Tibial nerve (tissue), 4 donors: ENCODE results near the gene MAU2. TPM values are rescaled to one million over a fixed set of nuclear protein-coding genes. Genes with fewer than 3 reads are reported as not detected.

Experiments
- DNase-seq, 2 donors: peaks; one replicate each; pipeline ENCODE4 v3.0.0-alpha.2; 2019; ENCODE audit warnings: low spot score in 2 of 2
- H3K27ac ChIP-seq, 4 donors: fragments of 200-600 bp; sonication (generic) in 3 of 4; one replicate each; pipeline ENCODE4 v1.5.1; 2017 to 2019; ENCODE audit warnings: mild to moderate bottlenecking in 1 of 4
- H3K27me3 ChIP-seq, 2 donors: fragments of 200-600 bp; sonication (generic) in 1 of 2; one replicate each; pipeline versions ENCODE4 v1.5.1 to v1.6.0; 2017 to 2019
- H3K36me3 ChIP-seq, 3 donors: fragments of 200-600 bp; sonication (generic); one replicate each; pipeline ENCODE4 v1.5.1; 2018 to 2019
- H3K4me1 ChIP-seq, 4 donors: fragments of 200-600 bp; sonication (generic) in 3 of 4; one replicate each; pipeline ENCODE4 v1.5.1; 2017 to 2019
- H3K4me3 ChIP-seq, 4 donors: fragments of 200-600 bp; sonication (generic) in 3 of 4; one replicate each; pipeline ENCODE4 v1.5.1; 2017 to 2019; ENCODE audit warnings: mild to moderate bottlenecking in 1 of 4, moderate library complexity in 1 of 4
- H3K9me3 ChIP-seq, 4 donors: fragments of 200-600 bp; sonication (generic) in 3 of 4; one replicate each; pipeline ENCODE4 v1.5.1; 2017 to 2019
- EP300 ChIP-seq, 2 donors: sonication (generic); formaldehyde crosslinking; IDR thresholded peaks; one replicate each; pipeline ENCODE4 v1.6.1; 2017; ENCODE audit warnings: antibody characterized with exemption in 2 of 2, mild to moderate bottlenecking in 1 of 2
- POLR2A ChIP-seq, 2 donors: fragments of 450-650 bp; IDR thresholded peaks; one replicate each; pipeline ENCODE4 v1.6.1; 2017; ENCODE audit warnings: antibody characterized with exemption in 2 of 2, mild to moderate bottlenecking in 2 of 2, moderate library complexity in 2 of 2
- WGBS, 2 donors: methylation state at CpG; one replicate each; pipeline ENCODE4 v1.1.5; 2018; 5-methylcytosine and 5-hydroxymethylcytosine counted together
- total RNA-seq, 4 donors: library from RNA; depleted of rRNA; stranded (reverse); fragments of >200 nt; gene quantifications; one replicate each; pipeline ENCODE4 v1.1.0, GENCODE V29; 2016
- TF ChIP-seq, protein P1 (sequence below), 5 experiments: fragments of 200-600 bp in 3 of 5; fragments of 450-650 bp in 2 of 5; sonication (generic) in 3 of 5; IDR thresholded peaks; one replicate each; pipeline ENCODE4 v1.5.1; 2016 to 2019; ENCODE audit warnings: antibody characterized with exemption in 5 of 5, mild to moderate bottlenecking in 3 of 5, moderate library complexity in 2 of 5

Gene MAU2
- total RNA-seq, 4 donors from 2014 or later: 56.8 to 108 (median 97.8) TPM

DNA sequence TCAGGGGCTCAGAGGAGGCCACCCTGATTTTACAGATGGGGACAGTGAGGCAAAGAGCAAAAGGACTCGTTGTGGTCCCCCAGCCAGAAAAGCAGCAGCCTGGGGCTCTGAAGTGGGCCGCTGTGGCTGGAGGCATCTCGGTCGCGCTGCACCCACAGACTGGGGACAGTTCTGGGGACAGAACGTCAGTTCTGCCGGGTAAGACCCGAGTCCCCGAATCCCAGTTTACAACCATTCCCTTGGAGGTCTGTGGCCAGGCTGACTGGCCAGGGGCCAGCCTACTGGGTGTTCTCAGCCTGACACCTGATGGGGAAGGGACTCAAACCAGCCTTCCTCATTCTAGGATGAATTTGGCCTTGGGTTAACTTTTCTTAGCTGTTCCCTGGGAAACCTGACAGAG is 14.4 kb upstream of the MAU2 start:
- H3K27ac ChIP-seq: no peak overlapping the region
- no peak overlapping the region for H3K4me3 ChIP-seq
- no peaks in the 10 kb centered on the region for H3K27me3 ChIP-seq
- WGBS, 2 donors: 89 to 92% methylated on average over 9 of the region's 9 CpGs
- H3K4me1 ChIP-seq: no peaks in the 10 kb centered on the region
- H3K9me3 ChIP-seq: no peaks in the 10 kb centered on the region
- no peak for TF ChIP-seq EP300 (IDR thresholded peaks at IDR 0.05)
- TF ChIP-seq, protein P1, sequence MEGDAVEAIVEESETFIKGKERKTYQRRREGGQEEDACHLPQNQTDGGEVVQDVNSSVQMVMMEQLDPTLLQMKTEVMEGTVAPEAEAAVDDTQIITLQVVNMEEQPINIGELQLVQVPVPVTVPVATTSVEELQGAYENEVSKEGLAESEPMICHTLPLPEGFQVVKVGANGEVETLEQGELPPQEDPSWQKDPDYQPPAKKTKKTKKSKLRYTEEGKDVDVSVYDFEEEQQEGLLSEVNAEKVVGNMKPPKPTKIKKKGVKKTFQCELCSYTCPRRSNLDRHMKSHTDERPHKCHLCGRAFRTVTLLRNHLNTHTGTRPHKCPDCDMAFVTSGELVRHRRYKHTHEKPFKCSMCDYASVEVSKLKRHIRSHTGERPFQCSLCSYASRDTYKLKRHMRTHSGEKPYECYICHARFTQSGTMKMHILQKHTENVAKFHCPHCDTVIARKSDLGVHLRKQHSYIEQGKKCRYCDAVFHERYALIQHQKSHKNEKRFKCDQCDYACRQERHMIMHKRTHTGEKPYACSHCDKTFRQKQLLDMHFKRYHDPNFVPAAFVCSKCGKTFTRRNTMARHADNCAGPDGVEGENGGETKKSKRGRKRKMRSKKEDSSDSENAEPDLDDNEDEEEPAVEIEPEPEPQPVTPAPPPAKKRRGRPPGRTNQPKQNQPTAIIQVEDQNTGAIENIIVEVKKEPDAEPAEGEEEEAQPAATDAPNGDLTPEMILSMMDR (IDR thresholded peaks at IDR 0.05): no peak
- no peak for TF ChIP-seq POLR2A (IDR thresholded peaks at IDR 0.05)
- H3K36me3 ChIP-seq: peaks cover 0 to 99% (median 19%) of the 10 kb centered on the region in 3 donors
- no peak for DNase-seq

DNA sequence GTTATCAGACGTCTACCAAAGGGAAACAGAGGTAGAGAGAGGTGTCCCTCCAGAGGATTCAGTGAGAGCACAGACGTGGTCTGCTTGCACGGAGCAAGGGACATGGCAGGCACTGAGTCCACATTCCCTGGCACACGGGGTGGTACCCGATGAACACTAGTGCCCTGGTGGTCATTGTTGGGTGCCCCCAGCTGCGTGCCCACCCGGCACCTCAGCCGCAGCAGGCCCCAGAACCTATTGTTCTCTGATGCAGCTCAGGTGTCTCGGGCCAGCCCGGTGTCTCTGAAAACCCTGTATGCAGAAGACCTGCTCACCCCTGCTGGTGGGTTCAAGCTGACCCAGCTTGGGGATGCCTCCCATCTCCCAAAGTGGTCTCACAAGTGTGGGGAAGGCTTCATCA is 12.3 kb upstream of the MAU2 start:
- no peak for TF ChIP-seq EP300 (IDR thresholded peaks at IDR 0.05)
- TF ChIP-seq POLR2A (IDR thresholded peaks at IDR 0.05): no peak
- TF ChIP-seq, protein P1 (IDR thresholded peaks at IDR 0.05): no peak
- no peak for DNase-seq
- H3K27me3 ChIP-seq: no peaks in the 10 kb centered on the region
- no peak overlapping the region for H3K27ac ChIP-seq
- H3K4me1 ChIP-seq: no peaks in the 10 kb centered on the region
- 91 to 96% methylated on average over 9 to 10 of the region's 10 CpGs for WGBS, 2 donors
- peaks cover 0 to 99% (median 10%) of the 10 kb centered on the region in 3 donors for H3K36me3 ChIP-seq
- H3K4me3 ChIP-seq: no peak overlapping the region
- H3K9me3 ChIP-seq: no peaks in the 10 kb centered on the region

DNA sequence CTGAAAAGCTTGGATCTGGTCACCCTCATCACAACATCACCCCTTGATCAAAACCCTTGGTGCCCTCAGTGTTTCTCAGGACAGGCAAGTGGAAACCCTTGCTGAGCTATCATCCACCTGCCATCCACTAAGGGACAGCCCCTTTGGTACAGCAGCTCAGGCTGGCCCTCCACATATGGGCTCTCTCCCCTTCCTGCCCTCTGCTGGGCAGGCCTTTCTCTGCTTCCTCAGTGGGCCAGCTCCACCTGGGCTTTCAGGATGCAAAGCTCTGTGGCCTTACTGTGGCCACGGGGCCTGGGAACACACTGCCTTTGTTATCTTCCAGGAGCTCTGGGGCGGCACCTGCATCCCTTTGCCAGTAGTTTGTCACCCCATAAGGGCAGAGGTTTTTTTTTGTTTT is 5.2 kb upstream of the MAU2 start:
- TF ChIP-seq, protein P1 (IDR thresholded peaks at IDR 0.05): no peak
- H3K27ac ChIP-seq: no peak overlapping the region
- H3K27me3 ChIP-seq: no peaks in the 10 kb centered on the region
- H3K4me1 ChIP-seq: peaks cover 0 to 19% (median 7%) of the 10 kb centered on the region in 4 donors
- no peaks in the 10 kb centered on the region for H3K9me3 ChIP-seq
- no peak overlapping the region for H3K4me3 ChIP-seq
- no peak for DNase-seq
- peaks cover 0 to 66% (median 4%) of the 10 kb centered on the region in 3 donors for H3K36me3 ChIP-seq
- WGBS, 2 donors: 83 to 84% methylated on average over 2 of the region's 2 CpGs

DNA sequence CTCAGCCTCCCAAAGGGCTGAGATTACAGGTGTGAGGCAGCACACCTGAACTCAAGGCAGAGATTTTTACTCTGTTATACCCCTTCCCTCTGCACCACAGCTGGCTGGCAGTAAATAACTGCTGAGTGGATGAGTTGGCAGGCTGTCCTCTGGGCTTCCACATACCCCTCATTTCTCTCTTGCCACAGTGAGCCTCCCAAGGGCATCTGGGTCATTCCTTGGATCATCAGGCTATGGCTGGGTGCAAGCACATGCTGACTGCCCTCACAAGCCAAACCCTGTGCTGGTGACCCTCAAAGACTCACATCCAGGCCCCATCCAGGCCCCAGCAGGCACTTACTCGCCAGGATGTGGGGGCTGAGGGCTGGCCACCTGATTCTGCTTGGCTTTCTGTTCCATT is 4.5 kb upstream of the MAU2 start:
- no peak overlapping the region for H3K27ac ChIP-seq
- no peaks in the 10 kb centered on the region for H3K9me3 ChIP-seq
- TF ChIP-seq EP300 (IDR thresholded peaks at IDR 0.05): no peak
- TF ChIP-seq, protein P1 (IDR thresholded peaks at IDR 0.05): no peak
- no peak for TF ChIP-seq POLR2A (IDR thresholded peaks at IDR 0.05)
- peaks cover 0 to 61% (median 4%) of the 10 kb centered on the region in 3 donors for H3K36me3 ChIP-seq
- WGBS, 2 donors: 73 to 100% methylated on average over 1 of the region's 1 CpG
- no peak overlapping the region for H3K4me3 ChIP-seq
- DNase-seq: no peak
- H3K27me3 ChIP-seq: no peaks in the 10 kb centered on the region
- H3K4me1 ChIP-seq: peaks cover 0 to 19% (median 7%) of the 10 kb centered on the region in 4 donors

DNA sequence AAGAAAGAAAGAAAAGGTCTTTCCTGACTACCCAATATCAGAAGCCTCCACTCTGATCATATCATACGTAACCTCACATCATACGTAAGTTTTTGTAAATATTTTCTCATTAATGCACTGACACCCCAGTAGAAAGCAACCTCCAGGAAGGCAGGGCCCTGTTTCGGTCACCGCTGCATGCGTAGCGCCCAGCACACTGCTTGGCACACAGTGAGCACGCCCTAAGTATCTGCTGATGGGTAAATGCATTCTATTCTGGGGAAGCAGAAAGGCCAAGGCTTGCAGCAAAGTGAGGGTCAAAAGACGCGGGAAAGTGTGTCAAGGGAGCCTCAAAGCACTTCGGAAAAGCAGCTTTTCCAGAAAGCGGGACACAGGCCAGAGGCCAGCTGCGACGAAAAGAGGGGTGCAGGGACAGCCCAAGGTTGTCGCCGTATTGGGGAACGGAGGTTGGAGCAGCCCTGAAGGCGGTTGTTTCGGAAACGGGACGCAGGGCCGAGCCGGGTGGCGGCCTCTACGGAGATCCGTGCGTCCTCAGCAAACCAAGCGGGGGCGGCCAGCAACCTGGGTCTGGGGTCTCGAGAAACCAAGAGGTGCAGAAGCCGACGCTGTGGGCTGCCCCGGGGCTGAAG is 783 bp upstream of the MAU2 start:
- peaks cover 0 to 50% (median 12%) of the 10 kb centered on the region in 4 donors for H3K4me1 ChIP-seq
- peak overlapping the region; percentile 78 to 99 (median 90) for H3K4me3 ChIP-seq
- TF ChIP-seq POLR2A (IDR thresholded peaks at IDR 0.05): no peak
- TF ChIP-seq EP300 (IDR thresholded peaks at IDR 0.05): no peak
- H3K36me3 ChIP-seq: peaks cover 0 to 39% (median 4%) of the 10 kb centered on the region in 3 donors
- no peaks in the 10 kb centered on the region for H3K27me3 ChIP-seq
- no peak for DNase-seq
- H3K27ac ChIP-seq: peak overlapping the region; percentile 69 to 96 (median 94)
- H3K9me3 ChIP-seq: no peaks in the 10 kb centered on the region
- WGBS, 2 donors: 7 to 8% methylated on average over 30 to 32 of the region's 32 CpGs
